HEK293T (cell line): ENCODE results near the gene MPRIP.
A peak's percentile ranks its signal among the peaks of the same experiment; 100 is the strongest.

Experiments
- BHLHE40 ChIP-seq: fragments of 450-650 bp; IDR thresholded peaks from 2 replicates; pipeline ENCODE4 v1.6.1; 2016; ENCODE audit warnings: mild to moderate bottlenecking, moderate library complexity, borderline replicate concordance
- CTBP1 ChIP-seq: fragments of 450-650 bp; IDR thresholded peaks from 2 replicates; pipeline ENCODE4 v1.6.1; 2016; ENCODE audit warnings: borderline replicate concordance
- ELF4 ChIP-seq: fragments of 450-650 bp; IDR thresholded peaks from 2 replicates; pipeline ENCODE4 v1.6.1; 2017; ENCODE audit warnings: antibody characterized with exemption
- FOXK2 ChIP-seq: fragments of 450-650 bp; IDR thresholded peaks from 2 replicates; pipeline ENCODE4 v1.6.1; 2016; ENCODE audit warnings: mild to moderate bottlenecking
- FOXM1 ChIP-seq: fragments of 450-650 bp; IDR thresholded peaks from 2 replicates; pipeline ENCODE4 v1.6.1; 2017; ENCODE audit warnings: mild to moderate bottlenecking, borderline replicate concordance
- HDGF ChIP-seq: fragments of 450-650 bp; IDR thresholded peaks from 2 replicates; pipeline ENCODE4 v1.6.1; 2017; ENCODE audit warnings: antibody characterized with exemption, borderline replicate concordance
- LEF1 ChIP-seq: fragments of 450-650 bp; IDR thresholded peaks from 2 replicates; pipeline ENCODE4 v1.6.1; 2017; ENCODE audit warnings: mild to moderate bottlenecking, borderline replicate concordance
- SP1 ChIP-seq: fragments of 450-650 bp; IDR thresholded peaks from 2 replicates; pipeline ENCODE4 v1.6.1; 2017
- SUZ12 ChIP-seq: fragments of 450-650 bp; IDR thresholded peaks from 2 replicates; pipeline ENCODE4 v1.6.1; 2016; ENCODE audit warnings: mild to moderate bottlenecking
- ZNF384 ChIP-seq: fragments of 450-650 bp; IDR thresholded peaks from 2 replicates; pipeline ENCODE4 v1.6.1; 2016
- TF ChIP-seq, protein P1 (sequence below): fragments of 450-650 bp; IDR thresholded peaks from 2 replicates; pipeline ENCODE4 v1.6.1; 2016

DNA sequence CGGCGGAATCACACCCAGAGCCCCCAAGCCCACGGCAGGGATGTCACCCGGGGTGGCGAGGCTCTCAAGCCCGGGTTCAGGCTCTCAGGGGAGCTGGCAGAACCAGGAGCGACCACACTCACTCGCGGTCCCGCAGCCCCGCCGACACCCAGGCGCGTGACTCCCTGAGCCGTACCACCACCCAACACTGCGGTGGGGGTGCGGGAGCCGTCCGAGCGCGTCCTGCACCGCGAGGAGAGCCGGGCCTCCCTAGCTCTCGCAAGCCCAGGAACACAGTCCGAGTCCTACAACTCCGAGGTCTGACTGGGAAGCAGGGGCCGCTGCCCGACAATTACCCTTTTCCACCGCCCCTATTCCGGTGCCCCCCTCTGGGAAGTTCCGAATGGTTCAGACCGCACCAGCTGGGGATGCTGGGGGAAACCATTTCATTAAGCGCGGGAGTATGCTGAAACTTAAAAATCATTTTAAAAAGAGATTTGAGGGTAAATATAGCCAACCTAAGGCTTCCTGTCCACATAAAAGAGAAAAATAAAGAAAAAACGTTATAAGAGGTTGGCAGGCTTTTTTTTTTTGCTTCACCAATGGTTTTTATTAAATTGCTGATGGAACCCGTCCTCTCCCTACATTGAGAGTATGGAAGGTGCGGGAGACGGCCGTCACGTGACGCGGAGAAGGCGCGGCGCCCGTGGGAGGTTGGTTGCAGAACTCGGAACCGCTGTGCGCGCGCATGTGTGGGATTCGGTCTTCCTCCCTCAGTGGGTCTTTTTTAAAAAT, 195.0 kb downstream of the MPRIP start, which contains the start of gene FLCN:
- TF ChIP-seq, protein P1, sequence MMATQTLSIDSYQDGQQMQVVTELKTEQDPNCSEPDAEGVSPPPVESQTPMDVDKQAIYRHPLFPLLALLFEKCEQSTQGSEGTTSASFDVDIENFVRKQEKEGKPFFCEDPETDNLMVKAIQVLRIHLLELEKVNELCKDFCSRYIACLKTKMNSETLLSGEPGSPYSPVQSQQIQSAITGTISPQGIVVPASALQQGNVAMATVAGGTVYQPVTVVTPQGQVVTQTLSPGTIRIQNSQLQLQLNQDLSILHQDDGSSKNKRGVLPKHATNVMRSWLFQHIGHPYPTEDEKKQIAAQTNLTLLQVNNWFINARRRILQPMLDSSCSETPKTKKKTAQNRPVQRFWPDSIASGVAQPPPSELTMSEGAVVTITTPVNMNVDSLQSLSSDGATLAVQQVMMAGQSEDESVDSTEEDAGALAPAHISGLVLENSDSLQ, result no peak
- no peak; the same call in 1 of the 2 replicates for TF ChIP-seq LEF1
- peak; percentile 56; the same call in 1 of the 2 replicates for TF ChIP-seq ELF4
- peak; percentile 97 for TF ChIP-seq FOXM1
- peak; percentile 99 for TF ChIP-seq BHLHE40
- TF ChIP-seq SP1, result no peak
- TF ChIP-seq HDGF, result no peak
- no peak for TF ChIP-seq CTBP1
- TF ChIP-seq SUZ12, result no peak
- no peak for TF ChIP-seq FOXK2
- TF ChIP-seq ZNF384, result no peak
